HG03064 (cell line): ENCODE results near the gene WDR90.
"Not testable (repeated sequence)": the region's sequence is repeated elsewhere in the genome, so short reads cannot be mapped to it uniquely, and the experiment has no call there.

Experiments used
- ATAC-seq: cut with Tn5 transposase; IDR thresholded peaks from one replicate; pipeline ENCODE4 v1.9.1; 2021; ENCODE audit warnings: low read depth; ENCODE audit not compliant: unreplicated experiment

WDR90 gene

GRCh38 chr16:684071-684794 lies 35.1 kb downstream of the WDR90 start, which contains the start of gene JMJD8:
JMJD8 (minus strand) TSS chr16:684334; CDS start chr16:684319, 15 bp downstream.
- peak; percentile 42 for ATAC-seq

DNA sequence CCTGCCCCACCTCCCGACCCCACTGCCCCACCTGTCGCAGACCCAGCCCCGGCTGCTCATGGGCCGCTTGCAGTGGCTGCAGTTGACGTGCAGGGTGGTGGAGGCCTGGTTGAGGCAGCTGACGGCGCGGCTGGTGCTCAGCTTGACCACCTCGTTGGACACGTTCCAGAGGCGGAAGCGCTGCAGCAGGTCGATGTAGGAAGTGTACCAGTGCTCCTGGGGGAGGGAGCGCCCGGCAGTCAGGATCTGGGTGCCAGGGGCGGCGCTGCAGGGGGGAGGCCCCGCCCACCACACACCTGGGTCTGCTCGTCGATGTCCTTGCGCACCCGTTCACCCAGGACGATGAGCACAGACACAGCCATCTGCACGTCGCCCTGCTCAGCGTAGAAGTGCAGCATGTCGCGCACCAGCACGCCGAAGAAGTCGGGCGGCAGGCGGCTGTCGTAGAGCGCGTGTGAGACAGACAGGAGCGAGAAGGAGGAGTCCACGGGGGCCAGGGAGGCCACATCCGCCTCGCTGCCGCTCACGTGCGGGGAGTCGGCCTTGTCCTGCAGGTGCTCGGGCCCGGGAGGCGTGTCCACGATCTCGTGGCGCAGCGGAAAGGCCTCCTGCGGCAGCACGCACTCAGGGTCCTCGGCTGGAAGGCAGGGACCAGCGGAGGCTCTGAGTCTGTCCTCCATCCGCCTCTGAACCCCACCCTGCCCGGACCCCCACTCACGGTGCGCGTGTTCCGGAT lies 36.0 kb downstream of the WDR90 start:
- ATAC-seq: no peak

- ATAC-seq: no peak
Measured at GRCh38 chr16:685967-686366, 36.8 kb downstream of the WDR90 start.

DNA sequence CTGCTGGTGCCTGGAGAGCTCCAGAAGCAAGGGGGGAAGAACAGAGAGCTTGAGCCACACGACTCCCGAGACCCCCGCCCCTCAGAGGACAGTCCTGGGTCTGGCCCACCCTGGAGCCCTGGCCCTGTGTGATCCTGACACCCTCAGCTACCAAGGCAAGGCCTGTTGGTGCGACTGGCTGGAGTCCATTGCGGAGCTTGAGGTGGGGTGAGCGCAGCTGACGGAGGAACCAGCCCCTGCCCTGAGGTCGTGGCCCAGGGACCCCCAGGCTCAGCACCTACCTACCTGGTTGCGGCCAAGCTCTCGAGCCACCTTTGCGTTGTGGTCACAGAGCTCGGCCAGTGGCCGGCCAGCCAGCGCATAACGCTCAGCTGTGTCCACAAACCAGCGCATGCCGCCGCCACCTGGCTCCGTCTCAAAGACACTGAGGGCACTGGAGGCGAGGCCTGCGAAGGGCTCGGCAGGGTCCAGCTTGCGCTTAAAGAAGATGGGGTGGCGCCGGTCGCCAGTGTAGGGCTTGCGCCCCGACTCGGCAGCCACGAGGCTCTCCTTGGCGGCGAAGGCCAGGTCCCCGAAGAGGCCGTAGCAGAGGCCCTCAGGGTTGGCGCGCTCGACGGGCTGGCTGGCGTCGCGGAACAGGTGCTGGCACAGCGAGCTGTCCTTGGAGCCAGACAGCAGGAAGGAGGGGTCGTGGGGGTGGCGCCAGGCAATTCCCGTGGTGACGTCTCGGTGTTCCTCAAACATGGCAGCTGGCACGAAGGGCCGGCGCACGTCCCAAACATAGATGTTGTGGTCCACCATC lies 37.5 kb downstream of the WDR90 start:
- ATAC-seq: no peak

- ATAC-seq: no peak
Measured at GRCh38 chr16:687499-687898, 38.3 kb downstream of the WDR90 start.

DNA sequence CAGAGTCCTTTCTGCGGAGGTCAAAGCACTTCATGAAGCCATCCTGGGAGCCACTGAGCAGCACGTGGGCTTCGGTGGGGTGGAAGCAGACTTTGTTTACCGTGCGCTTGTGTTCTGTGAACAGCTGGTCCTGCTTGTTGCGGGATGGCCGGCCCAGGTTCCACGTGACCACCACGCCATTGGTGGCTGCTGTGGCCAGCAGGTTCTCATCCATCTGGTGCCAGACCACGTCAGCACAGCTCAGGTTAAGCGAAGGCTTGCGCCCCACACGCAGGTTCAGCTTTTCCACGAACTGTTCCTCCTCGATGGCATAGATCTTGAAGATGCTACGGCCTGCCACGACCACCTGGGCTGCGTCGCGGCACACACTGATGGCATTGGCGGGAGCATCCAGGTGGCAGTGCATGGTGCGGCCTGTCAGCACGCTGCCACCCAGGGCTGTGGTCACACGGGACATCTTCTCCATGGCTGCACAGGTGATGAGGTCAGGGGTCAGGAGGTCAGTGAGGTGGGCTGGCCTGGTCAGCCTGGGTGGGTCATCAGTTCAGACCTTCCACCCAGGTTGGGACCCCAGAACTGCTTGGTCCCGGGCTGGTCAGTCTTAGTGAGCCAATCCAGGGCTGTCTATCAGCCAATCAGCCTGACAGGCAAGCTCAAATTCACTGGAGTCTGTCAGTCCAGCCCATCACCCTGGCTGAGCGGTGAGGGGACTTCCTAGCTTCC lies 40.2 kb downstream of the WDR90 start:
- ATAC-seq: no peak

DNA sequence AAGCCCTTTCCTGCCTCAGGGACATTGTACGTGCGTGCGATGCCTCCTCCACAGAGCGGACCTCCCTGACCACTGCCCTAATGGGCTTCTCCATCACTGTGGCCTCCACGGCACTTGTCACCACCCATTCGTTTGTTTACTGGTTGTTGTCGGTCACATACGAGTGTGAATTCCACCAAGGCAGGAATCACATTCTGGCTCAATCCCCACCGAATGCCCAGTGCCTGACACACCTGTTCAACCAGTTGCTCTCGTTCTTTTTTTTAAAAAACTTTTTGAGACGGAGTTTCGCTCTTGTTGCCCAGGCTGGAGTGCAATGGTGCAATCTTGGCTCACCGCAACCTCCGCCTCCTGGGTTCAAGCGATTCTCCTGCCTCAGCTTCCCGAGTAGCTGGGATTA lies 42.1 kb downstream of the WDR90 start:
- not testable (repeated sequence) for ATAC-seq

GRCh38 chr16:692356-693108 lies 43.4 kb downstream of the WDR90 start:
- ATAC-seq: no peak

- ATAC-seq: no peak
Measured at GRCh38 chr16:693364-693763, 44.2 kb downstream of the WDR90 start.

DNA sequence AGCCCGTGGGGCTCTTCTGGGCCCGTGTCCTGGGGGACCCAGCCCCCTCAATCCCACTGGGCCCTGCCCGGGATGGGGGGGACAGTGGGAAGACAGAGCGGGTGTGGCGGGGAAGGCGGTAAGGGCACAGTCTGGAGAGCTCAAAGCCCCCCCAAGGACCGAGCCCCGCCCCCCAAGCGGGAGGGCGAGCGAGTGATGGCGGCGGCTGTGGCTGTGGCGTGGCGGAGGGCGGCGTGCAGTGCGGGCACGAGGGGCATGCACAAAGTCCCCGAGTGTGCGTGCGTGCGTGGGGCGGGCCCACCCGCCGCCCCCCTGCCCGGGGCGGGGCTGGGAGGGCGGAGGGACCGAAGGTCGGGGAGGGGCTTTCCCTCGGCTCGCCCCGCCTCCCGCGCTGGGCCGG lies 44.6 kb downstream of the WDR90 start:
- ATAC-seq: no peak

- no peak for ATAC-seq
Measured at GRCh38 chr16:694187-694862, 45.2 kb downstream of the WDR90 start.

DNA sequence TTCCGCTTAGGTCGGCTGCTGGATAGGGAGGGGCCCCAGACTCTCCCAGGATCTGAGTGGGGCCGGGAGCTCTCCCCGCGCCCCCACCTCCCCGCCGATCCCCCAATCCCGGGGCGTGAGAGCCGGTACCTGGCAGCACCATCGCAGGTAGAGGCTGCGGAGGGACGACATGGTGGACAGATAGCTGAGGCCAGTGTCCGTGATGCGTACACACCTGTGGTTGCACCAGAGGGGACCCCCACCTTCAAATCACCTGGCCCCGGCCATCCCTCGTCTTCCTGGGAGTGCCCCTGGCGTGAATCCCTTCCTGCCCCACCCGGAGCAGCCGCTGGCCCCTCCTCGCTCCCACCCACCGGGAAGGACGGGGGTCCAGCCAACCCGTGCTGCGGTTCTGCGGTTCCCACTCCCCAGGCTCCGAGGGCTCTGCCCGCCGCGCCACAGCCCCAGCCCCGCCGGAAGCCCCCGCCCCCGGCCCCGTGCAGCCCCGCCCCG lies 45.7 kb downstream of the WDR90 start:
- ATAC-seq: no peak

- no peak for ATAC-seq
Measured at GRCh38 chr16:695355-696089, 46.4 kb downstream of the WDR90 start.

- no peak for ATAC-seq
Measured at GRCh38 chr16:698911-699671, 49.9 kb downstream of the WDR90 start.

DNA sequence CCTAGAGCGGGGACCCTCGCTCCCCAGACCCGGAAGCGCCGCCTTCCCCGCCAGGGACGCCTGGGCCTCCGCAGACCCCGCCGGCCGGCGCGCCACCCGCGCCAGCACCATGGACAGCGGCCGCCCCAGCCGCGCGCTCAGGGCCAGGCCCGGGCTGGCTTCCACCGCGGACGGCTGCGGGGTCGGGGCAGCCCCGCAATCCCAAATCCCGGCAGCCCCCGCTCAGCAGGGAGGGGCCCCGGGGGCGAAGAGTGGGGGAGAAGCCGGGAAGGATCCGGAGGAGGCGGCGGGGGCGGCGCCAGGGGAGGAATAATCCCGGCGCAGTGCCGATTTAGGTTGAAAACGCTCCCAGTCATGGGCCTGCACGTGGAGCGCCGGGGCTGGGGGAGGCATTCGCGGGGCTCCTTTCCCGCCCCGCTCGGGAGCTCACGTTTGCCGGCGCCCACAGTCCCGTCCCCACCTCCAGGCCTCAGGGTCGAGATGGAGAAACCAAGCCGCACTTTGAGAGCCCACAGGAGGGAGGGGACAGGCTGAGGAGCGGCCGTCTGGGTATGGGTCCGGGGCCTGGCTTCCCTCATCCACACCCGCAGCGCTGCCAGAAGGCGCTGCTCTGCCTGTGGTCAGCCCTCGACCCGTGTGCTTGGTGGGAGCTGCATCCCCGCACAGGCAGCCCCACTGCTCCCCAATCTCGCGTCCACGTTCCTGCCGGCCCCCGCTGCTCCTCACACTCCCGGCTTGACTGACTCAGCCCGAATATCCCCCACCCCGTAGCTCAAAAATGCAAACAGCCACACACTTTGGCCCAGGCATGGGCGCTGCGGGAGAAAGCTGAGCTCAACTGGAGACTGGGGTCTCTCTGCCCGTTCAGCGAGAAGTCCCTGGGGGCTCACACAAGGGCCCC lies 51.8 kb downstream of the WDR90 start:
- ATAC-seq: no peak

DNA sequence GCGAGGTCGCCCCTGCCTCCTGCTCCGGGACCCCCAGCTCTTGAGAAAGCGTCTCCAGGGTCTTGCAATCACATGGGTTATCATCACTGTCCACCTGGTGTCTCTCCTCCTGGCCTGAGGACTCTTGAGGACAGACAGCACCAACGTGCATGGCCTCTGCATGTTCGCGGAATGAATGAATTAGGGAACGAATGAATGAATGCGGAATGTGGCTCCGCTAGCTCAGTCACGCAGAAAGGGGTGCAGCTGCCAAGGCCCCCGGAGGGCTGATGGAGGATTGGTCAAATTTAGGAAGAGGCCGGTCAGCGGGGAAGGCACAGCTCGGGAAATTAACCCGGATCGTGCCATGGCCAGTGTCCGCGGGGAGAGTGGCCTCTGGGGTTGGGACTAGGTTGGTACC lies 53.2 kb downstream of the WDR90 start:
- ATAC-seq: no peak

- ATAC-seq: no peak
Measured at GRCh38 chr16:703406-703805, 54.2 kb downstream of the WDR90 start.
